ENCODE measurements around the gene C21orf58. TPM values are rescaled to one million over a fixed set of nuclear protein-coding genes. Genes with fewer than 3 reads are reported as not detected.

Gene C21orf58
- total RNA-seq, 3 donors from 2014 or later, result 0.96 to 2.9 (median 2.6) TPM

GRCh38 chr21:46268371-46268770 lies 55.3 kb downstream of the C21orf58 start:
- H3K4me1 ChIP-seq, result no peaks in the 10 kb centered on the region
- intact Hi-C loops (cut with DNase I; ENCODE audit: low total_unique reads), result no loop called here
- H3K9me3 ChIP-seq, result no peaks in the 10 kb centered on the region
- no peak overlapping the region for H3K27ac ChIP-seq
- DNase-seq (ENCODE audit: low spot score in 2 of 2), result no peak
- TF ChIP-seq, protein P1, sequence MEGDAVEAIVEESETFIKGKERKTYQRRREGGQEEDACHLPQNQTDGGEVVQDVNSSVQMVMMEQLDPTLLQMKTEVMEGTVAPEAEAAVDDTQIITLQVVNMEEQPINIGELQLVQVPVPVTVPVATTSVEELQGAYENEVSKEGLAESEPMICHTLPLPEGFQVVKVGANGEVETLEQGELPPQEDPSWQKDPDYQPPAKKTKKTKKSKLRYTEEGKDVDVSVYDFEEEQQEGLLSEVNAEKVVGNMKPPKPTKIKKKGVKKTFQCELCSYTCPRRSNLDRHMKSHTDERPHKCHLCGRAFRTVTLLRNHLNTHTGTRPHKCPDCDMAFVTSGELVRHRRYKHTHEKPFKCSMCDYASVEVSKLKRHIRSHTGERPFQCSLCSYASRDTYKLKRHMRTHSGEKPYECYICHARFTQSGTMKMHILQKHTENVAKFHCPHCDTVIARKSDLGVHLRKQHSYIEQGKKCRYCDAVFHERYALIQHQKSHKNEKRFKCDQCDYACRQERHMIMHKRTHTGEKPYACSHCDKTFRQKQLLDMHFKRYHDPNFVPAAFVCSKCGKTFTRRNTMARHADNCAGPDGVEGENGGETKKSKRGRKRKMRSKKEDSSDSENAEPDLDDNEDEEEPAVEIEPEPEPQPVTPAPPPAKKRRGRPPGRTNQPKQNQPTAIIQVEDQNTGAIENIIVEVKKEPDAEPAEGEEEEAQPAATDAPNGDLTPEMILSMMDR (IDR thresholded peaks at IDR 0.05), result no peak
- TF ChIP-seq POLR2A (IDR thresholded peaks at IDR 0.05), result no peak
- TF ChIP-seq POLR2AphosphoS5 (IDR thresholded peaks at IDR 0.05), result no peak
- no peak overlapping the region for H3K4me3 ChIP-seq
- H3K36me3 ChIP-seq, result peaks cover 20% of the 10 kb centered on the region
- H3K27me3 ChIP-seq, result no peaks in the 10 kb centered on the region

- Histone ChIP-seq H3K9me3 (no peaks in the 10 kb centered on the region), H3K27me3 (no peaks in the 10 kb centered on the region), H3K4me3 (no peak overlapping the region), H3K4me1 (no peaks in the 10 kb centered on the region), H3K27ac (no peak overlapping the region), H3K36me3 (peaks cover 17% of the 10 kb centered on the region)
- TF ChIP-seq POLR2AphosphoS5 (IDR thresholded peaks at IDR 0.05) (no peak), POLR2A (IDR thresholded peaks at IDR 0.05) (no peak)
- TF ChIP-seq, protein P1 (IDR thresholded peaks at IDR 0.05), result no peak
- intact Hi-C loops (cut with DNase I; ENCODE audit: low total_unique reads), result no loop called here
- DNase-seq (ENCODE audit: low spot score in 2 of 2), result no peak
Measured at GRCh38 chr21:46266946-46267345, 56.7 kb downstream of the C21orf58 start.

- TF ChIP-seq POLR2AphosphoS5 (IDR thresholded peaks at IDR 0.05), result no peak
- TF ChIP-seq, protein P1 (IDR thresholded peaks at IDR 0.05), result no peak
- H3K4me1 ChIP-seq, result no peaks in the 10 kb centered on the region
- H3K36me3 ChIP-seq, result peaks cover 20% of the 10 kb centered on the region
- intact Hi-C loops (cut with DNase I; ENCODE audit: low total_unique reads), result no loop called here
- no peaks in the 10 kb centered on the region for H3K27me3 ChIP-seq
- H3K9me3 ChIP-seq, result no peaks in the 10 kb centered on the region
- H3K4me3 ChIP-seq, result no peak overlapping the region
- DNase-seq (ENCODE audit: low spot score in 2 of 2), result no peak
- no peak overlapping the region for H3K27ac ChIP-seq
Measured at GRCh38 chr21:46265736-46266525, 57.7 kb downstream of the C21orf58 start.

DNA sequence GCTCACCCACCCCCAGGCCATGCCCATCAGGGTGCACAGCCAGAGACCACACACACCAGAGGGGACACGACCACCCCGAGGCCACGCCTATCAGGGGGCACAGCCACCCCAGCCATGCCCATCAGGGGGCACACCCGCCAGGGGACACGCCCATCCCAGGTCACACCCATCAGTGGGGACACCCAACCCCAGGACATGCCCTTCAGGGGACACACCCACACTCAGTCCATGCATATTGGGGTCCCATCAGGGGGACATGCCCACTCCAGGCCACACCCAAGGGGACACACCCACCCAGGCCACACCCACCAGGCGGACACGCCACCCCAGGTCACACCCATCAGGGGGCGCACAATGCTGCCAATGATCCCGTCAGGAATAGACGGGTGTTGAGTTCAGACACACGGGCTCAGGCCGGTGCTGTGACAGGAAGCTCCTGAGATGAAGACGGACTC lies 59.0 kb downstream of the C21orf58 start:
- H3K36me3 ChIP-seq, result peaks cover 15% of the 10 kb centered on the region
- no peak for DNase-seq (ENCODE audit: low spot score in 2 of 2)
- H3K4me1 ChIP-seq, result no peaks in the 10 kb centered on the region
- TF ChIP-seq POLR2A (IDR thresholded peaks at IDR 0.05) (no peak), POLR2AphosphoS5 (IDR thresholded peaks at IDR 0.05) (no peak)
- TF ChIP-seq, protein P1 (IDR thresholded peaks at IDR 0.05), result no peak
- no peak overlapping the region for H3K4me3 ChIP-seq
- no peaks in the 10 kb centered on the region for H3K27me3 ChIP-seq
- no peak overlapping the region for H3K27ac ChIP-seq
- no peaks in the 10 kb centered on the region for H3K9me3 ChIP-seq
- intact Hi-C loops (cut with DNase I; ENCODE audit: low total_unique reads), result no loop called here

DNA sequence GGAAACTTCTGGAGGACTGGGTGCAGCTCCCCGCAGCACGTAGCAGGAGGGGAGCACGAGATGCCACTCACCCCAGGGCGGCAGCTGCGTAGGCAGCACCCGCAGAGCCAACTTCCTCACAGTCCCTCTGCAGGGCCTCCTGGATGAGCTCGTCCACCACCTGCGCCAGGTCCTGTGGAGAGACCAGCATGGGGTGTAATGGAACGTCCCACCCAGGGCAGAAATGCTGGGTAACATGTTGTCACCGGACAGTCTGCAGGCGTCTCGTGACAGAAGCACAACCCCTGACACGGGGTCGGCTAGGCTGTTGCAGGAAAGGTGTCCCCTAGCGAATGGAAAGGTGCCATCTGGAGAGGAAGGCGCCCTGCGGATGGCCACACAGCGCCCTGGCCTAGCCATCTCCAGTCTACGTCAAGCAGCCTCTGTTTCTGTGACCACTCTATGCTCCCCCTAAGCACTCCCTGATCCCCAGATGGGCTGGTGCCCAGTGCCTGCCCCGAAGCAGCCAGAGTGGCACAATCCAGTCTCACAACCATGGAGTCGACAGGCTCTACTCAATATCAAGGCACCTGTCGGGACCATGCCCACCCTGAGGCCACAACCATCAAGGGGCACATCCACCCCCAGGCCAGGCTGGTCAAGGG lies 59.5 kb downstream of the C21orf58 start:
- intact Hi-C loops (cut with DNase I; ENCODE audit: low total_unique reads), result no loop called here
- no peak overlapping the region for H3K4me3 ChIP-seq
- no peak overlapping the region for H3K27ac ChIP-seq
- H3K9me3 ChIP-seq, result no peaks in the 10 kb centered on the region
- H3K27me3 ChIP-seq, result no peaks in the 10 kb centered on the region
- H3K36me3 ChIP-seq, result peaks cover 10% of the 10 kb centered on the region
- no peaks in the 10 kb centered on the region for H3K4me1 ChIP-seq
- TF ChIP-seq, protein P1 (IDR thresholded peaks at IDR 0.05), result no peak
- DNase-seq (ENCODE audit: low spot score in 2 of 2), result no peak

All from breast epithelium (tissue), 4 donors.